Measurements from ENCODE around the gene P2RY11.

Gene P2RY11

GRCh38 chr19:10114651-10115391 is 3.3 kb downstream of the P2RY11 start:
- DNase-seq, result no peak

- no peak for DNase-seq
Measured at GRCh38 chr19:10115392-10116084, 4.0 kb downstream of the P2RY11 start.

GRCh38 chr19:10116085-10116865 is 4.8 kb downstream of the P2RY11 start:
- no peak for DNase-seq

GRCh38 chr19:10116866-10117616 is 5.5 kb downstream of the P2RY11 start:
- DNase-seq, result no peak

GRCh38 chr19:10118960-10119359 is 7.5 kb downstream of the P2RY11 start:
- DNase-seq, result no peak

GRCh38 chr19:10120538-10121189 is 9.2 kb downstream of the P2RY11 start:
- DNase-seq, result no peak

- DNase-seq, result no peak
Measured at GRCh38 chr19:10122045-10122444, 10.6 kb downstream of the P2RY11 start.

- DNase-seq, result no peak
Measured at GRCh38 chr19:10124429-10124828, 12.9 kb downstream of the P2RY11 start.

GRCh38 chr19:10126213-10126639 is 14.7 kb downstream of the P2RY11 start:
- DNase-seq, result no peak

GRCh38 chr19:10132905-10133304 is 21.4 kb downstream of the P2RY11 start:
- DNase-seq, result no peak

GRCh38 chr19:10133596-10133995 is 22.1 kb downstream of the P2RY11 start:
- DNase-seq, result no peak

GRCh38 chr19:10134040-10134439 is 22.5 kb downstream of the P2RY11 start:
- DNase-seq, result no peak

- DNase-seq, result no peak
Measured at GRCh38 chr19:10135551-10136334, 24.2 kb downstream of the P2RY11 start.

- DNase-seq, result no peak
Measured at GRCh38 chr19:10136936-10137335, 25.4 kb downstream of the P2RY11 start.

- no peak for DNase-seq
Measured at GRCh38 chr19:10137751-10138682, 26.5 kb downstream of the P2RY11 start.

- no peak for DNase-seq
Measured at GRCh38 chr19:10138879-10139795, 27.6 kb downstream of the P2RY11 start.

GRCh38 chr19:10139952-10140351 is 28.5 kb downstream of the P2RY11 start:
- no peak for DNase-seq

GRCh38 chr19:10141479-10141878 is 30.0 kb downstream of the P2RY11 start:
- DNase-seq, result no peak

GRCh38 chr19:10141973-10142372 is 30.5 kb downstream of the P2RY11 start:
- DNase-seq, result no peak
